ENCODE data around the gene ADAM8.

The ADAM8 gene

GRCh38 chr10:133287832-133288500, 11.3 kb upstream of the ADAM8 start:
- Mint-ChIP-seq H3K36me3 (ENCODE audit: low read depth) (peaks cover 64% of the 10 kb centered on the region), H3K4me3 (no peak overlapping the region), H3K27me3 (ENCODE audit: low read depth, poor library complexity) (no peaks in the 10 kb centered on the region), H3K9me3 (no peaks in the 10 kb centered on the region), H3K4me1 (no peaks in the 10 kb centered on the region), H3K27ac (no peak overlapping the region)
- no peak for DNase-seq
- TF ChIP-seq CTCF (IDR thresholded peaks at IDR 0.05): no peak

- H3K4me3 Mint-ChIP-seq: no peak overlapping the region
- TF ChIP-seq CTCF (IDR thresholded peaks at IDR 0.05): no peak
- H3K36me3 Mint-ChIP-seq (ENCODE audit: low read depth): peaks cover 75% of the 10 kb centered on the region
- DNase-seq: no peak
- H3K9me3 Mint-ChIP-seq: no peaks in the 10 kb centered on the region
- H3K27me3 Mint-ChIP-seq (ENCODE audit: low read depth, poor library complexity): no peaks in the 10 kb centered on the region
- H3K4me1 Mint-ChIP-seq: no peaks in the 10 kb centered on the region
- no peak overlapping the region for H3K27ac Mint-ChIP-seq
Measured at GRCh38 chr10:133286366-133286765, 9.7 kb upstream of the ADAM8 start.

- no peak for DNase-seq
- H3K27ac Mint-ChIP-seq: no peak overlapping the region
- H3K27me3 Mint-ChIP-seq (ENCODE audit: low read depth, poor library complexity): no peaks in the 10 kb centered on the region
- no peak overlapping the region for H3K4me3 Mint-ChIP-seq
- no peaks in the 10 kb centered on the region for H3K9me3 Mint-ChIP-seq
- no peaks in the 10 kb centered on the region for H3K4me1 Mint-ChIP-seq
- TF ChIP-seq CTCF (IDR thresholded peaks at IDR 0.05): no peak
- peaks cover 69% of the 10 kb centered on the region for H3K36me3 Mint-ChIP-seq (ENCODE audit: low read depth)
Measured at GRCh38 chr10:133285217-133285616, 8.5 kb upstream of the ADAM8 start.

- Mint-ChIP-seq H3K27me3 (ENCODE audit: low read depth, poor library complexity) (no peaks in the 10 kb centered on the region), H3K36me3 (ENCODE audit: low read depth) (peaks cover 56% of the 10 kb centered on the region)
Measured at GRCh38 chr10:133283931-133284330, 7.3 kb upstream of the ADAM8 start.

GRCh38 chr10:133282846-133283390, 6.2 kb upstream of the ADAM8 start:
- no peak for DNase-seq
- H3K36me3 Mint-ChIP-seq (ENCODE audit: low read depth): peaks cover 50% of the 10 kb centered on the region
- no peaks in the 10 kb centered on the region for H3K9me3 Mint-ChIP-seq
- no peak overlapping the region for H3K4me3 Mint-ChIP-seq
- H3K27me3 Mint-ChIP-seq (ENCODE audit: low read depth, poor library complexity): no peaks in the 10 kb centered on the region
- no peak overlapping the region for H3K27ac Mint-ChIP-seq
- TF ChIP-seq CTCF (IDR thresholded peaks at IDR 0.05): no peak
- peaks cover 21% of the 10 kb centered on the region for H3K4me1 Mint-ChIP-seq

More at GRCh38 chr10:133283931-133284330, 7.3 kb upstream of the ADAM8 start:
- Mint-ChIP-seq H3K9me3 (no peaks in the 10 kb centered on the region), H3K27ac (no peak overlapping the region), H3K4me3 (no peak overlapping the region), H3K4me1 (peaks cover 11% of the 10 kb centered on the region)
- TF ChIP-seq CTCF (IDR thresholded peaks at IDR 0.05): no peak
- DNase-seq: no peak
